Esophagus (tissue), 2 donors: ENCODE data around the gene VSIG10L2. TPM values are rescaled to one million over a fixed set of nuclear protein-coding genes. Genes with fewer than 3 reads are reported as not detected.

ENCODE experiments used
- H3K27ac ChIP-seq, 2 donors: one replicate each; pipeline ENCODE4 v1.5.1; 2013; ENCODE audit warnings: low read depth in 2 of 2, mild to moderate bottlenecking in 2 of 2, inconsistent platforms in 1 of 2, low read length in 1 of 2, moderate library complexity in 1 of 2
- H3K27me3 ChIP-seq, 2 donors: one replicate each; pipeline ENCODE4 v1.6.1; 2013; ENCODE audit warnings: low read length in 2 of 2, control low read depth in 1 of 2, mild to moderate bottlenecking in 1 of 2; ENCODE audit not compliant: insufficient read depth in 2 of 2, control insufficient read depth in 1 of 2
- H3K36me3 ChIP-seq, 2 donors: one replicate each; pipeline ENCODE4 v1.6.1; 2013; ENCODE audit warnings: low read length in 1 of 2; ENCODE audit not compliant: control insufficient read depth in 2 of 2, insufficient read depth in 2 of 2
- H3K4me1 ChIP-seq, 2 donors: one replicate each; pipeline ENCODE4 v1.6.1; 2013; ENCODE audit warnings: low read length in 1 of 2; ENCODE audit not compliant: control insufficient read depth in 2 of 2, insufficient read depth in 2 of 2
- H3K4me3 ChIP-seq, 2 donors: one replicate each; pipeline ENCODE4 v1.5.1; 2013; ENCODE audit warnings: low read length in 2 of 2, mild to moderate bottlenecking in 2 of 2, low read depth in 1 of 2, moderate library complexity in 1 of 2
- H3K9me3 ChIP-seq, 2 donors: one replicate each; pipeline ENCODE4 v1.6.1; 2013; ENCODE audit warnings: mild to moderate bottlenecking in 2 of 2, low read depth in 1 of 2, low read length in 1 of 2, moderate library complexity in 1 of 2; ENCODE audit not compliant: control insufficient read depth in 2 of 2, insufficient read depth in 1 of 2
- WGBS, 2 donors: extraction: QIAGEN DNeasy Blood & Tissue Kit; methylation state at CpG; one replicate each; pipeline ENCODE4 v1.1.7; 2013; 5-methylcytosine and 5-hydroxymethylcytosine counted together
- polyA plus RNA-seq, 2 donors: library from polyadenylated mRNA; stranded (reverse); fragments of 200-250 nt; gene quantifications; one replicate each; pipeline ENCODE4 v1.2.3, GENCODE V29; 2013
- donor health status: healthy with polysubstance abuse.
- donor health status: Bipolar disorder and iron deficiency.

VSIG10L2 gene
- polyA plus RNA-seq, 2 donors, result 0.59 to 0.86 TPM

GRCh38 chr11:125958872-125959400 is 13.1 kb downstream of the VSIG10L2 start:
- peaks cover 0 to 6% of the 10 kb centered on the region in 2 donors for H3K4me1 ChIP-seq
- H3K36me3 ChIP-seq, result peaks cover 0 to 2% of the 10 kb centered on the region in 2 donors
- no peaks in the 10 kb centered on the region for H3K9me3 ChIP-seq
- WGBS, 2 donors, result 89 to 91% methylated on average over 4 of the region's 4 CpGs
- no peak overlapping the region for H3K4me3 ChIP-seq
- no peak overlapping the region for H3K27ac ChIP-seq
- no peaks in the 10 kb centered on the region for H3K27me3 ChIP-seq

- H3K36me3 ChIP-seq, result peaks cover 0 to 2% of the 10 kb centered on the region in 2 donors
- H3K27ac ChIP-seq, result no peak overlapping the region
- H3K4me1 ChIP-seq, result peaks cover 0 to 6% of the 10 kb centered on the region in 2 donors
- 93 to 95% methylated on average over 6 of the region's 6 CpGs for WGBS, 2 donors
- no peak overlapping the region for H3K4me3 ChIP-seq
- H3K27me3 ChIP-seq, result no peaks in the 10 kb centered on the region
- H3K9me3 ChIP-seq, result no peaks in the 10 kb centered on the region
These were observed 13.7 kb downstream of the VSIG10L2 start for GRCh38 chr11:125959511-125959910.

- Histone ChIP-seq H3K4me3 (no peak overlapping the region), H3K27ac (no peak overlapping the region), H3K9me3 (no peaks in the 10 kb centered on the region), H3K27me3 (no peaks in the 10 kb centered on the region), H3K4me1 (peaks cover 0 to 6% of the 10 kb centered on the region in 2 donors), H3K36me3 (peaks cover 0 to 2% of the 10 kb centered on the region in 2 donors)
- 89 to 90% methylated on average over 10 of the region's 10 CpGs for WGBS, 2 donors
These were observed 14.1 kb downstream of the VSIG10L2 start for GRCh38 chr11:125959931-125960330.

- Histone ChIP-seq H3K4me1 (peaks cover 0 to 6% of the 10 kb centered on the region in 2 donors), H3K9me3 (no peaks in the 10 kb centered on the region)
- 80 to 82% methylated on average over 6 of the region's 6 CpGs for WGBS, 2 donors
These were observed 14.9 kb downstream of the VSIG10L2 start for GRCh38 chr11:125960771-125961170.

GRCh38 chr11:125967515-125967914 is 21.7 kb downstream of the VSIG10L2 start:
- no peaks in the 10 kb centered on the region for H3K27me3 ChIP-seq
- no peak overlapping the region for H3K4me3 ChIP-seq
- no peaks in the 10 kb centered on the region for H3K4me1 ChIP-seq
- H3K9me3 ChIP-seq, result no peaks in the 10 kb centered on the region
- no peaks in the 10 kb centered on the region for H3K36me3 ChIP-seq
- H3K27ac ChIP-seq, result no peak overlapping the region
- 91 to 95% methylated on average over 4 of the region's 4 CpGs for WGBS, 2 donors

More at GRCh38 chr11:125960771-125961170, 14.9 kb downstream of the VSIG10L2 start:
- H3K27ac ChIP-seq, result no peak overlapping the region
- no peak overlapping the region for H3K4me3 ChIP-seq
- H3K36me3 ChIP-seq, result peaks cover 0 to 2% of the 10 kb centered on the region in 2 donors
- no peaks in the 10 kb centered on the region for H3K27me3 ChIP-seq

GRCh38 chr11:125968354-125968753 is 22.5 kb downstream of the VSIG10L2 start:
- Histone ChIP-seq H3K4me3 (no peak overlapping the region), H3K4me1 (no peaks in the 10 kb centered on the region), H3K36me3 (no peaks in the 10 kb centered on the region), H3K27ac (no peak overlapping the region), H3K9me3 (no peaks in the 10 kb centered on the region), H3K27me3 (no peaks in the 10 kb centered on the region)
- WGBS, 2 donors, result 45 to 58% methylated on average over 7 of the region's 7 CpGs

GRCh38 chr11:125971618-125972017 is 25.8 kb downstream of the VSIG10L2 start:
- Histone ChIP-seq H3K27ac (no peak overlapping the region), H3K27me3 (no peaks in the 10 kb centered on the region), H3K4me3 (no peak overlapping the region), H3K4me1 (no peaks in the 10 kb centered on the region), H3K36me3 (no peaks in the 10 kb centered on the region), H3K9me3 (no peaks in the 10 kb centered on the region)
- 76 to 81% methylated on average over 6 of the region's 6 CpGs for WGBS, 2 donors

GRCh38 chr11:125974284-125974683 is 28.4 kb downstream of the VSIG10L2 start:
- Histone ChIP-seq H3K27ac (no peak overlapping the region), H3K36me3 (no peaks in the 10 kb centered on the region), H3K9me3 (no peaks in the 10 kb centered on the region), H3K4me3 (no peak overlapping the region), H3K27me3 (no peaks in the 10 kb centered on the region), H3K4me1 (no peaks in the 10 kb centered on the region)

GRCh38 chr11:125975634-125976033 is 29.8 kb downstream of the VSIG10L2 start:
- no peaks in the 10 kb centered on the region for H3K9me3 ChIP-seq
- H3K27ac ChIP-seq, result no peak overlapping the region
- no peak overlapping the region for H3K4me3 ChIP-seq
- H3K27me3 ChIP-seq, result no peaks in the 10 kb centered on the region
- no peaks in the 10 kb centered on the region for H3K4me1 ChIP-seq
- H3K36me3 ChIP-seq, result no peaks in the 10 kb centered on the region
- 67 to 80% methylated on average over 6 of the region's 6 CpGs for WGBS, 2 donors

GRCh38 chr11:125976156-125976555 is 30.3 kb downstream of the VSIG10L2 start:
- Histone ChIP-seq H3K36me3 (no peaks in the 10 kb centered on the region), H3K27ac (no peak overlapping the region)

More at GRCh38 chr11:125976156-125976555, 30.3 kb downstream of the VSIG10L2 start:
- no peak overlapping the region for H3K4me3 ChIP-seq
- H3K27me3 ChIP-seq, result no peaks in the 10 kb centered on the region
- H3K9me3 ChIP-seq, result no peaks in the 10 kb centered on the region
- H3K4me1 ChIP-seq, result no peaks in the 10 kb centered on the region
